Dermis blood vessel endothelial cell (primary cell): ENCODE data around the gene CAPSL. TPM values are rescaled to one million over a fixed set of nuclear protein-coding genes. Genes with fewer than 3 reads are reported as not detected.
"Not testable (repeated sequence)": the region's sequence is repeated elsewhere in the genome, so short reads cannot be mapped to it uniquely, and the experiment has no call there.

Source experiments
- DNase-seq: peaks from one replicate; pipeline ENCODE4 v3.0.0; 2010
- total RNA-seq: library from RNA; depleted of rRNA; stranded (reverse); fragments of >200 nt; gene quantifications from 2 replicates; pipeline ENCODE4 v1.2.3, GENCODE V29; 2014

CAPSL gene
- not detected in 2 replicates for total RNA-seq

- DNase-seq = peak; percentile 16
These were observed at the start of gene CAPSL for GRCh38 chr5:35938568-35939227. TSS of gene CAPSL (minus strand) at chr5:35938622. CDS start at chr5:35921120, 17,502 bp downstream.

- no peak for DNase-seq
These were observed 49.4 kb upstream of the CAPSL start for GRCh38 chr5:35987776-35988175.

- no peak for DNase-seq
These were observed 41.3 kb upstream of the CAPSL start for GRCh38 chr5:35979715-35980114.

- not testable (repeated sequence) for DNase-seq
These were observed 38.4 kb upstream of the CAPSL start for GRCh38 chr5:35976859-35977258.

GRCh38 chr5:35974570-35974969 lies 36.1 kb upstream of the CAPSL start:
- DNase-seq = no peak

- no peak for DNase-seq
These were observed 33.4 kb upstream of the CAPSL start for GRCh38 chr5:35971878-35972210.

- no peak for DNase-seq
These were observed 32.9 kb upstream of the CAPSL start for GRCh38 chr5:35971186-35971877.

- DNase-seq = peak; percentile 24
These were observed 25.0 kb upstream of the CAPSL start for GRCh38 chr5:35963381-35963843.

- DNase-seq = no peak
These were observed 21.9 kb upstream of the CAPSL start for GRCh38 chr5:35960328-35960727.

- no peak for DNase-seq
These were observed 18.0 kb upstream of the CAPSL start for GRCh38 chr5:35956429-35956828.

- DNase-seq = no peak
These were observed 15.8 kb upstream of the CAPSL start for GRCh38 chr5:35954175-35954574.

- no peak for DNase-seq
These were observed 8.7 kb upstream of the CAPSL start for GRCh38 chr5:35947085-35947484.

- no peak for DNase-seq
These were observed 1.2 kb upstream of the CAPSL start for GRCh38 chr5:35939639-35940038.

GRCh38 chr5:35926389-35927051 lies 11.9 kb downstream of the CAPSL start:
- peak; percentile 73 for DNase-seq

GRCh38 chr5:35924950-35925722 lies 13.3 kb downstream of the CAPSL start:
- DNase-seq = peak; percentile 74

GRCh38 chr5:35924122-35924949 lies 14.1 kb downstream of the CAPSL start:
- DNase-seq = no peak

- no peak for DNase-seq
These were observed 16.0 kb downstream of the CAPSL start for GRCh38 chr5:35922468-35922867.

GRCh38 chr5:35921930-35922329 lies 16.5 kb downstream of the CAPSL start:
- DNase-seq = no peak

GRCh38 chr5:35920890-35921289 lies 17.5 kb downstream of the CAPSL start:
- peak; percentile 57 for DNase-seq

GRCh38 chr5:35919191-35919590 lies 19.2 kb downstream of the CAPSL start:
- DNase-seq = no peak

- DNase-seq = no peak
These were observed 29.6 kb downstream of the CAPSL start for GRCh38 chr5:35908814-35909213.

- DNase-seq = no peak
These were observed 30.2 kb downstream of the CAPSL start for GRCh38 chr5:35908228-35908627.
